Measurements from ENCODE around the gene SNTA1.
"Not testable (repeated sequence)": the region's sequence is repeated elsewhere in the genome, so short reads cannot be mapped to it uniquely, and the experiment has no call there.

SNTA1 gene

GRCh38 chr20:33443512-33444239 lies at the start of gene SNTA1:
TSS of gene SNTA1 (minus strand) at chr20:33443763. CDS start at chr20:33443620, 143 bp downstream.
- peak; percentile 87 for DNase-seq (ENCODE audit: extremely low read depth, insufficient read length)
- Histone ChIP-seq H3K4me3 (replicated peaks; ENCODE audit: low read depth, low read length) (peak within 1 kb of the TSS; percentile 83), H3K36me3 (ENCODE audit: control insufficient read depth, insufficient read depth, low read length) (no peaks in the 10 kb centered on the region), H3K27me3 (replicated peaks; ENCODE audit: control insufficient read depth, insufficient read depth, low read length) (no peaks in the 10 kb centered on the region)
- TF ChIP-seq CTCF (IDR thresholded peaks at IDR 0.05; ENCODE audit: insufficient read depth, low read length, poor library complexity, severe bottlenecking): no peak

- DNase-seq (ENCODE audit: extremely low read depth, insufficient read length): no peak
- Histone ChIP-seq H3K4me3 (replicated peaks; ENCODE audit: low read depth, low read length) (peak overlapping the region; percentile 71), H3K36me3 (ENCODE audit: control insufficient read depth, insufficient read depth, low read length) (no peaks in the 10 kb centered on the region), H3K27me3 (replicated peaks; ENCODE audit: control insufficient read depth, insufficient read depth, low read length) (no peaks in the 10 kb centered on the region)
- no peak for TF ChIP-seq CTCF (IDR thresholded peaks at IDR 0.05; ENCODE audit: insufficient read depth, low read length, poor library complexity, severe bottlenecking)
Observed at GRCh38 chr20:33490934-33491656, 47.5 kb upstream of the SNTA1 start.

GRCh38 chr20:33490023-33490933 lies 46.7 kb upstream of the SNTA1 start, which contains the start of gene CBFA2T2:
TSS of gene CBFA2T2 (plus strand) at chr20:33490096. CDS start at chr20:33490268, 172 bp downstream.
- Histone ChIP-seq H3K27me3 (replicated peaks; ENCODE audit: control insufficient read depth, insufficient read depth, low read length) (no peaks in the 10 kb centered on the region), H3K36me3 (ENCODE audit: control insufficient read depth, insufficient read depth, low read length) (no peaks in the 10 kb centered on the region), H3K4me3 (replicated peaks; ENCODE audit: low read depth, low read length) (peak within 1 kb of the TSS; percentile 71)
- DNase-seq (ENCODE audit: extremely low read depth, insufficient read length): peak; percentile 78
- TF ChIP-seq CTCF (IDR thresholded peaks at IDR 0.05; ENCODE audit: insufficient read depth, low read length, poor library complexity, severe bottlenecking): no peak

- no peak for TF ChIP-seq CTCF (IDR thresholded peaks at IDR 0.05; ENCODE audit: insufficient read depth, low read length, poor library complexity, severe bottlenecking)
- Histone ChIP-seq H3K36me3 (ENCODE audit: control insufficient read depth, insufficient read depth, low read length) (no peaks in the 10 kb centered on the region), H3K4me3 (replicated peaks; ENCODE audit: low read depth, low read length) (peak overlapping the region; percentile 56), H3K27me3 (replicated peaks; ENCODE audit: control insufficient read depth, insufficient read depth, low read length) (no peaks in the 10 kb centered on the region)
- DNase-seq (ENCODE audit: extremely low read depth, insufficient read length): peak; percentile 96
Observed at GRCh38 chr20:33489495-33490022, 46.0 kb upstream of the SNTA1 start.

- not testable (repeated sequence) for H3K27me3 ChIP-seq (replicated peaks; ENCODE audit: control insufficient read depth, insufficient read depth, low read length); H3K36me3 ChIP-seq (ENCODE audit: control insufficient read depth, insufficient read depth, low read length)
- H3K4me3 ChIP-seq (replicated peaks; ENCODE audit: low read depth, low read length): peak overlapping the region; percentile 56
Observed at GRCh38 chr20:33488661-33489494, 45.3 kb upstream of the SNTA1 start.

More at GRCh38 chr20:33488661-33489494, 45.3 kb upstream of the SNTA1 start:
- DNase-seq (ENCODE audit: extremely low read depth, insufficient read length): not testable (repeated sequence)

All from GM06990 (cell line).